Activated CD8-positive, alpha-beta memory T cell treated with anti-CD3 and anti-CD28 coated beads, Interleukin-2, amount 10 ng/mL, durations not matched to agents 7 days and 5 days (primary cell): ENCODE measurements around the gene PEX6. TPM values are rescaled to one million over a fixed set of nuclear protein-coding genes. Genes with fewer than 3 reads are reported as not detected.

ENCODE experiments used
- ATAC-seq: fragments of 150-1000 bp; cut with Tn5 transposase; one replicate; pipeline ENCODE4 v1.10.0; 2021; ENCODE audit warnings: moderate library complexity
- CTCF ChIA-PET: fragments of 350-600 bp; sonication (Branson Sonifier 250); formaldehyde crosslinking; loops from one replicate; lab custom pipeline; 2021; ENCODE audit warnings: antibody characterized with exemption; lab: Charles Lee
- DNase-seq: peaks from one replicate; pipeline ENCODE4 v3.0.0-alpha.2; 2020
- H3K27ac Mint-ChIP-seq: one replicate; pipeline ENCODE4 v1.8.0; 2021; ENCODE audit warnings: mild to moderate bottlenecking, mixed read lengths
- H3K27me3 Mint-ChIP-seq: one replicate; pipeline ENCODE4 v1.8.0; 2021; ENCODE audit warnings: mixed read lengths
- H3K36me3 Mint-ChIP-seq: one replicate; pipeline ENCODE4 v1.8.0; 2021; ENCODE audit warnings: mild to moderate bottlenecking, mixed read lengths
- H3K4me1 Mint-ChIP-seq: one replicate; pipeline ENCODE4 v1.8.0; 2021; ENCODE audit warnings: mixed read lengths
- H3K4me3 Mint-ChIP-seq: one replicate; pipeline ENCODE4 v1.8.0; 2021; ENCODE audit warnings: mild to moderate bottlenecking, moderate library complexity, mixed read lengths
- H3K9me3 Mint-ChIP-seq: one replicate; pipeline ENCODE4 v1.8.0; 2022; ENCODE audit warnings: low read depth, mixed read lengths
- total RNA-seq, 2 experiments: library from RNA; stranded (reverse); gene quantifications; one replicate each; pipeline ENCODE4 v1.2.3, GENCODE V29; 2021

PEX6 gene
- total RNA-seq, 2 experiments from 2014 or later, result 24.7 to 26.3 TPM

- CTCF ChIA-PET, result no interaction called here
- peaks cover 2% of the 10 kb centered on the region for H3K4me1 Mint-ChIP-seq
- H3K36me3 Mint-ChIP-seq, result peaks cover 2% of the 10 kb centered on the region
- H3K9me3 Mint-ChIP-seq, result no peaks in the 10 kb centered on the region
- ATAC-seq (no peak), DNase-seq (no peak)
- H3K27me3 Mint-ChIP-seq, result no peaks in the 10 kb centered on the region
- H3K27ac Mint-ChIP-seq, result no peak overlapping the region
- H3K4me3 Mint-ChIP-seq, result no peak overlapping the region
Measured at GRCh38 chr6:42969431-42969830, 9.6 kb downstream of the PEX6 start.

GRCh38 chr6:42968783-42969182 lies 10.2 kb downstream of the PEX6 start:
- H3K36me3 Mint-ChIP-seq, result peaks cover 2% of the 10 kb centered on the region
- no peak overlapping the region for H3K27ac Mint-ChIP-seq
- no peak for ATAC-seq
- DNase-seq, result no peak
- H3K4me1 Mint-ChIP-seq, result peaks cover 2% of the 10 kb centered on the region
- H3K27me3 Mint-ChIP-seq, result no peaks in the 10 kb centered on the region
- H3K9me3 Mint-ChIP-seq, result no peaks in the 10 kb centered on the region
- no peak overlapping the region for H3K4me3 Mint-ChIP-seq
- CTCF ChIA-PET, result no interaction called here

- Mint-ChIP-seq H3K4me3 (no peak overlapping the region), H3K9me3 (no peaks in the 10 kb centered on the region), H3K36me3 (peaks cover 1% of the 10 kb centered on the region), H3K27ac (no peak overlapping the region), H3K4me1 (peaks cover 2% of the 10 kb centered on the region), H3K27me3 (no peaks in the 10 kb centered on the region)
- ATAC-seq (no peak), DNase-seq (no peak)
- CTCF ChIA-PET, result no interaction called here
Measured at GRCh38 chr6:42968126-42968701, 10.8 kb downstream of the PEX6 start.

GRCh38 chr6:42967228-42967627 lies 11.8 kb downstream of the PEX6 start:
- peaks cover 2% of the 10 kb centered on the region for H3K4me1 Mint-ChIP-seq
- DNase-seq (no peak), ATAC-seq (no peak)
- H3K9me3 Mint-ChIP-seq, result no peaks in the 10 kb centered on the region
- H3K27ac Mint-ChIP-seq, result no peak overlapping the region
- CTCF ChIA-PET, result interaction anchor here (2.5 kb wide), 1 partner anchor 176 kb away, joined by 8 read pairs; no protein-coding TSS in a partner anchor
- H3K4me3 Mint-ChIP-seq, result no peak overlapping the region
- H3K36me3 Mint-ChIP-seq, result peaks cover 4% of the 10 kb centered on the region
- H3K27me3 Mint-ChIP-seq, result no peaks in the 10 kb centered on the region

- CTCF ChIA-PET, result interaction anchor here (2.5 kb wide), 1 partner anchor 177 kb away, joined by 8 read pairs; no protein-coding TSS in a partner anchor
- Mint-ChIP-seq H3K4me1 (peaks cover 2% of the 10 kb centered on the region), H3K9me3 (no peaks in the 10 kb centered on the region), H3K36me3 (peaks cover 9% of the 10 kb centered on the region), H3K27me3 (no peaks in the 10 kb centered on the region), H3K27ac (no peak overlapping the region), H3K4me3 (no peak overlapping the region)
- ATAC-seq (no peak), DNase-seq (no peak)
Measured at GRCh38 chr6:42966571-42966970, 12.4 kb downstream of the PEX6 start.

- H3K4me3 Mint-ChIP-seq, result no peak overlapping the region
- H3K27me3 Mint-ChIP-seq, result peaks cover 7% of the 10 kb centered on the region
- peak; percentile 47 for ATAC-seq
- peaks cover 12% of the 10 kb centered on the region for H3K4me1 Mint-ChIP-seq
- peaks cover 9% of the 10 kb centered on the region for H3K36me3 Mint-ChIP-seq
- CTCF ChIA-PET, result interaction anchor here (1.2 to 1.5 kb wide), 2 partner anchors 12 to 180 kb away, joined by 3 to 8 read pairs; no protein-coding TSS in a partner anchor
- H3K9me3 Mint-ChIP-seq, result no peaks in the 10 kb centered on the region
- DNase-seq, result peak; percentile 62
- H3K27ac Mint-ChIP-seq, result no peak overlapping the region
Measured at GRCh38 chr6:42963855-42964605, 15.0 kb downstream of the PEX6 start.

- peaks cover 9% of the 10 kb centered on the region for H3K36me3 Mint-ChIP-seq
- CTCF ChIA-PET, result interaction anchor here (1.2 to 1.5 kb wide), 2 partner anchors 12 to 181 kb away, joined by 3 to 8 read pairs; no protein-coding TSS in a partner anchor
- H3K4me3 Mint-ChIP-seq, result no peak overlapping the region
- DNase-seq (no peak), ATAC-seq (no peak)
- H3K9me3 Mint-ChIP-seq, result no peaks in the 10 kb centered on the region
- peaks cover 7% of the 10 kb centered on the region for H3K27me3 Mint-ChIP-seq
- H3K27ac Mint-ChIP-seq, result no peak overlapping the region
- H3K4me1 Mint-ChIP-seq, result peaks cover 12% of the 10 kb centered on the region
Measured at GRCh38 chr6:42963179-42963854, 15.7 kb downstream of the PEX6 start.

- no peaks in the 10 kb centered on the region for H3K9me3 Mint-ChIP-seq
- H3K36me3 Mint-ChIP-seq, result peaks cover 9% of the 10 kb centered on the region
- DNase-seq, result no peak
- H3K27me3 Mint-ChIP-seq, result peaks cover 7% of the 10 kb centered on the region
- H3K4me1 Mint-ChIP-seq, result peaks cover 12% of the 10 kb centered on the region
- CTCF ChIA-PET, result no interaction called here
- H3K4me3 Mint-ChIP-seq, result no peak overlapping the region
- H3K27ac Mint-ChIP-seq, result no peak overlapping the region
- ATAC-seq, result no peak
Measured at GRCh38 chr6:42962502-42963178, 16.3 kb downstream of the PEX6 start.

GRCh38 chr6:42962096-42962495 lies 16.9 kb downstream of the PEX6 start:
- no peaks in the 10 kb centered on the region for H3K9me3 Mint-ChIP-seq
- DNase-seq, result no peak
- H3K36me3 Mint-ChIP-seq, result peaks cover 9% of the 10 kb centered on the region
- peaks cover 7% of the 10 kb centered on the region for H3K27me3 Mint-ChIP-seq
- no peak overlapping the region for H3K4me3 Mint-ChIP-seq
- H3K27ac Mint-ChIP-seq, result no peak overlapping the region
- peaks cover 12% of the 10 kb centered on the region for H3K4me1 Mint-ChIP-seq
- no peak for ATAC-seq
- CTCF ChIA-PET, result no interaction called here

GRCh38 chr6:42961020-42961470 lies 17.9 kb downstream of the PEX6 start:
- no peak for DNase-seq
- no peak overlapping the region for H3K27ac Mint-ChIP-seq
- no peak overlapping the region for H3K4me3 Mint-ChIP-seq
- ATAC-seq, result no peak
- H3K4me1 Mint-ChIP-seq, result peaks cover 12% of the 10 kb centered on the region
- H3K27me3 Mint-ChIP-seq, result peaks cover 7% of the 10 kb centered on the region
- CTCF ChIA-PET, result interaction anchor here (1.1 to 1.5 kb wide), 2 partner anchors 22 to 108 kb away, joined by 3 to 4 read pairs; no protein-coding TSS in a partner anchor
- H3K9me3 Mint-ChIP-seq, result no peaks in the 10 kb centered on the region
- peaks cover 9% of the 10 kb centered on the region for H3K36me3 Mint-ChIP-seq

- Mint-ChIP-seq H3K4me3 (peak within 1 kb of the TSS; percentile 43), H3K4me1 (peaks cover 12% of the 10 kb centered on the region), H3K27ac (no peak within 1 kb of the TSS), H3K27me3 (peaks cover 7% of the 10 kb centered on the region), H3K9me3 (no peaks in the 10 kb centered on the region), H3K36me3 (peaks cover 9% of the 10 kb centered on the region)
- DNase-seq (no peak), ATAC-seq (peak; percentile 72)
- CTCF ChIA-PET, result interaction anchor here (1.1 to 1.5 kb wide), 3 partner anchors 22 to 183 kb away, joined by 3 to 6 read pairs (median 4); no protein-coding TSS in a partner anchor
Measured at GRCh38 chr6:42960243-42961019, 18.6 kb downstream of the PEX6 start, which contains the start of gene GNMT. Gene GNMT, plus strand, starts transcription at chr6:42960754. Its CDS starts 14 bp downstream, at chr6:42960768.

GRCh38 chr6:42959917-42960242 lies 19.1 kb downstream of the PEX6 start:
- no peak for DNase-seq
- ATAC-seq, result no peak
- Mint-ChIP-seq H3K4me3 (peak overlapping the region; percentile 43), H3K9me3 (no peaks in the 10 kb centered on the region), H3K27ac (no peak overlapping the region), H3K36me3 (peaks cover 9% of the 10 kb centered on the region), H3K27me3 (peaks cover 7% of the 10 kb centered on the region), H3K4me1 (peaks cover 12% of the 10 kb centered on the region)
- CTCF ChIA-PET, result interaction anchor here (1.2 kb wide), 1 partner anchor 183 kb away, joined by 6 read pairs; no protein-coding TSS in a partner anchor
